IPS DF 6.9 (cell line): ENCODE measurements around the gene ANKLE1.

Experiments used
- DNase-seq: peaks from one replicate; pipeline ENCODE4 v3.0.0-alpha.2; 2013; ENCODE audit warnings: low read depth, low spot score
- H3K27ac ChIP-seq: one replicate; pipeline ENCODE4 v1.5.1; 2013; ENCODE audit warnings: low read length, control low read depth
- H3K27me3 ChIP-seq: 2 replicates; pipeline ENCODE4 v1.6.1; 2013; ENCODE audit warnings: mild to moderate bottlenecking, low read length; ENCODE audit not compliant: control insufficient read depth, insufficient read depth
- H3K36me3 ChIP-seq: 2 replicates; pipeline ENCODE4 v1.6.1; 2013; ENCODE audit warnings: low read length; ENCODE audit not compliant: control insufficient read depth, insufficient read depth
- H3K4me1 ChIP-seq: 2 replicates; pipeline ENCODE4 v1.6.1; 2013; ENCODE audit warnings: low read length; ENCODE audit not compliant: control insufficient read depth, insufficient read depth
- H3K4me3 ChIP-seq: 2 replicates; pipeline ENCODE4 v1.5.1; 2013; ENCODE audit warnings: mild to moderate bottlenecking, low read length
- H3K9me3 ChIP-seq: 2 replicates; pipeline ENCODE4 v1.6.1; 2013; ENCODE audit warnings: low read length, inconsistent platforms; ENCODE audit not compliant: control insufficient read depth, insufficient read depth
- WGBS: extraction: QIAGEN DNeasy Blood & Tissue Kit; methylation state at CpG from one replicate; pipeline ENCODE4 v1.1.7; 2013; ENCODE audit warnings: mixed read lengths, missing lambda C conversion rate; ENCODE audit not compliant: insufficient read length, insufficient coverage; 5-methylcytosine and 5-hydroxymethylcytosine counted together

ANKLE1 gene

DNA sequence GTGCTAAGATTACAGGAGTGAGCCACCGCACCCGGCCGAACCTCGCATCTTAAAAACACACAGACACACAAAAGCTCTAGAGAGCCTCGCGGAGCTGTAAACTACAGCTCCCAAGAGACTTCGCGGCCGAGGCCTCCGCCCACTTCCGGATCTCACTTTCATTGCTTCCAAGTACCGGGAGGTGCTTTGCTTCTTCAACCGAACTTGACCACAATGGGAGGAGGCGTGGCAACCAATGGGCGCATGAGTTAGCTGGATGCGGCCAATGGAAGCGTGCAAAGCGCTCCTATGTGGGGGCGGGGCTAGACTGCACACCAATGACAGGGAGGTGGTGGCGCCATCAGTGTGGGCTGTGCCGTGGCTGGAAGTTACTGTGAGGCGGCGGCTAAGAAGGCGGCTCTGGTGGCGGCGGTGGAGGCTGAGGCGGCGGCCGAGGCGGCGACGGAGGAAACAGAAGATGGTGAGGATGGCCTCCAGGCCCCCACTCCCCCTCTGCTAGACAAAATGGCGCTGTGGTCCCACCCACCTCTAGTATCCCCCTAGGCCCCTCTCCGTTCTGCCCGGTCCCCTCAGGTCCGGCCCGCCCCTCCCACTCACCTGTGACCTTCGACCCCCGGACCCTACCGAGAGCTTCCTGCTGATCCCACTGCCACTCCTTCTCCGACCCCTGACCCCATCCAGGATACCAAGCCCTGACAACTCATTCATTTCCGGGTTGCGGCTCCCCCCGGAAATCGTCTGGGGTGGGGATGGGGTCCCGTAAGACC is 27.7 kb downstream of the ANKLE1 start, which contains the start of gene DDA1:
Gene DDA1 (plus strand): TSS at position 366 of the 767 bp plus-strand sequence. CDS start 92 bp downstream, at position 458.
- peaks cover 4% of the 10 kb centered on the region for H3K4me1 ChIP-seq
- WGBS = no CpG with 5 or more reads among the region's 46 CpGs

GRCh38 chr19:17309965-17310461 is 28.3 kb downstream of the ANKLE1 start:
- Histone ChIP-seq H3K4me1 (peaks cover 4% of the 10 kb centered on the region), H3K9me3 (no peaks in the 10 kb centered on the region), H3K27me3 (no peaks in the 10 kb centered on the region), H3K36me3 (peaks cover 9% of the 10 kb centered on the region; the same call in 1 of the 2 replicates), H3K27ac (no peak overlapping the region), H3K4me3 (peak overlapping the region; percentile 83)
- WGBS = no CpG with 5 or more reads among the region's 23 CpGs
- DNase-seq = no peak

More for the DNA sequence above, 27.7 kb downstream of the ANKLE1 start, which contains the start of gene DDA1:
- DNase-seq = peak; percentile 100
- no peaks in the 10 kb centered on the region for H3K27me3 ChIP-seq
- no peak within 1 kb of the TSS for H3K27ac ChIP-seq
- H3K36me3 ChIP-seq = peaks cover 5% of the 10 kb centered on the region; the same call in 1 of the 2 replicates
- H3K9me3 ChIP-seq = no peaks in the 10 kb centered on the region
- peak within 1 kb of the TSS; percentile 83 for H3K4me3 ChIP-seq

DNA sequence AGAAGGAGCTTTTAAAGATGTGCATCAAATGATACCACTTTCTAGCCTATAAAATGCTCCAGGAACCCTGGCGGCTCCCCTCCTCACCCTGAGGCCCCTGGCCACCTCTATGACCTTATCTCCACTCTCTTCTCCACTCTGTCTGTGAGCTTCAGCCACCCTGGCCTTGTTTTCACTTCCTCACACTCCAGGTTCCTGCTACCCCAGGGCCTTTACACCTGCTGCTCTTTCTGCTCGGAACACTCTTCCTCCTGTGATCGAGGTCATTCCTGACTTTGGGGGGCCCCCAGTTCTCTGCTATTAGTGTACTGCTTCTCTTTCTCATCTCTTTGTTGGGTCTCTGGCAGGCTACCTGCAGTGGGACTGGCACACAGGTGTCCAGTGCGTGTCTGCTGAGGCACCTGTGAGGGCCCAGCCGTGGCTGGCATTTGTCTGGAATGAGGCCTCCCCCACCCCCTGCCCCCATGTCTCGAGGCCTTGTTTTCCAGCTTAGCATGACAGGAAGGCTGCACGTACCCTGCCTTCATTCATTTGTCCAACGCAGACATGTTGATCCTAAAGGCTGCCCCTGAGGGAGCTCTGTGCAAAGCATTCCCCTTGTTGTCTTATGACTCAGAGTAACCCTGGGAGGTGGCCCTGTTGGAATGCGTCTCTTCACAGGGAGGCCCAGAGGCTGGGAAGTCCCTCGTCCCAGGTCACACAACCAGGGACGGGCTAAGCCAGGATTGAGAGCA is 29.9 kb downstream of the ANKLE1 start:
- H3K4me3 ChIP-seq = no peak overlapping the region
- peaks cover 2% of the 10 kb centered on the region for H3K4me1 ChIP-seq
- no CpG with 5 or more reads among the region's 11 CpGs for WGBS
- H3K27ac ChIP-seq = no peak overlapping the region
- H3K27me3 ChIP-seq = no peaks in the 10 kb centered on the region
- no peaks in the 10 kb centered on the region for H3K9me3 ChIP-seq
- H3K36me3 ChIP-seq = peaks cover 17% of the 10 kb centered on the region
- no peak for DNase-seq

- no CpG with 5 or more reads among the region's 20 CpGs for WGBS
- Histone ChIP-seq H3K27ac (no peak overlapping the region), H3K27me3 (no peaks in the 10 kb centered on the region), H3K4me1 (peaks cover 2% of the 10 kb centered on the region), H3K4me3 (no peak overlapping the region), H3K9me3 (no peaks in the 10 kb centered on the region), H3K36me3 (peaks cover 17% of the 10 kb centered on the region)
- DNase-seq = no peak
Observed at GRCh38 chr19:17312189-17313113, 30.8 kb downstream of the ANKLE1 start.

DNA sequence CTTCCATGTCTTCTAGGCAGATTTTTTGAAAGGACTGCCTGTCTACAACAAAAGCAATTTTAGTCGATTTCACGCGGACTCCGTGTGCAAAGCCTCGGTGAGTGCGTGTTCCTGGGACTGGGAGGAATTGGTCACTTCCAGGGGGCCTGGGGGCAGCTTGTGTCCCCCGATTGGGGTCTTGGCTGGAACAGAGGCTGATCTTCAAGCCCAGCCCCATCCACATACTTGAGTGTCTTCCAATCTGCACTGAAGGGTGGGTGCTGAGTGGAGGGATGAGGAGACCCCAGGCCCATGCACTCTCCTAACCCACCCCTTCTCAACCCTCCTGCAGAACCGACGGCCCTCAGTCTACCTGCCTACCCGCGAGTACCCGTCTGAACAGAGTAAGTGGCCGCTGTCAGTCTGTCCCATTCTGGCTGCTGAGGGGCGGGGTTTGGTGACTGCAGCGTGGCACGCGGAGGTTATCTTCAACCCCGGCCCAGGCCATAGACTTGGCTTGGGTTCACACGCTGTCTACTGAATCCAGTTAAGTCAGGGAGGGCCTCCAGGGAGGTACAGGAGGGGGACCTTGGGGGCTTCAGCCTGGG is 32.4 kb downstream of the ANKLE1 start:
- no peaks in the 10 kb centered on the region for H3K9me3 ChIP-seq
- no CpG with 5 or more reads among the region's 19 CpGs for WGBS
- H3K36me3 ChIP-seq = peaks cover 20% of the 10 kb centered on the region

DNA sequence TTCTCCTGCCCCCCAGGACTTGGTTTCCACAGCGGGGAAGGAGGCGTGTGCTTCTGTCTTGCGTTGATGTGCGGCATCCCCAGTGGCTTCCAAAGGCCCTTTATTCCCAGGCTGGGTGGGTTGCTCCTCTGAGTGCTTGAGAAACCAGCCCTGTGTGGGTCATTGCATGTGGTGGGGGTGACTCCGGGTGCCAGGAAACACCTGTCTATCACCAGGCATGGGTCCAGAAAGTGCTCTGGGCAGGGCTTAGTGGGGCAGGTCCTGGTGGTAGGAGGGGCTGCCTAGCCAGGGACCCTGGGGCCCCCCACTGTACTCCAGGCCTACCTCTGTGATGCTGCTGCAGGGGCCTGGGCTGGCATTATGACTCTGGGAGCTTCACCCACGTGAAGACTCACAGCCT is 37.3 kb downstream of the ANKLE1 start:
- no peaks in the 10 kb centered on the region for H3K27me3 ChIP-seq
- H3K4me1 ChIP-seq = no peaks in the 10 kb centered on the region
- no peaks in the 10 kb centered on the region for H3K9me3 ChIP-seq
- DNase-seq = no peak
- H3K27ac ChIP-seq = no peak overlapping the region
- peaks cover 31% of the 10 kb centered on the region for H3K36me3 ChIP-seq
- WGBS = no CpG with 5 or more reads among the region's 6 CpGs
- H3K4me3 ChIP-seq = no peak overlapping the region

More for the DNA sequence above, 32.4 kb downstream of the ANKLE1 start:
- no peak overlapping the region for H3K4me3 ChIP-seq
- DNase-seq = no peak
- H3K27me3 ChIP-seq = no peaks in the 10 kb centered on the region
- H3K27ac ChIP-seq = no peak overlapping the region
- H3K4me1 ChIP-seq = peaks cover 2% of the 10 kb centered on the region

GRCh38 chr19:17319473-17320238 is 38.0 kb downstream of the ANKLE1 start:
- DNase-seq = no peak
- no CpG with 5 or more reads among the region's 40 CpGs for WGBS
- Histone ChIP-seq H3K27ac (no peak overlapping the region), H3K4me3 (no peak overlapping the region), H3K36me3 (peaks cover 25% of the 10 kb centered on the region), H3K9me3 (no peaks in the 10 kb centered on the region), H3K4me1 (no peaks in the 10 kb centered on the region), H3K27me3 (no peaks in the 10 kb centered on the region)

DNA sequence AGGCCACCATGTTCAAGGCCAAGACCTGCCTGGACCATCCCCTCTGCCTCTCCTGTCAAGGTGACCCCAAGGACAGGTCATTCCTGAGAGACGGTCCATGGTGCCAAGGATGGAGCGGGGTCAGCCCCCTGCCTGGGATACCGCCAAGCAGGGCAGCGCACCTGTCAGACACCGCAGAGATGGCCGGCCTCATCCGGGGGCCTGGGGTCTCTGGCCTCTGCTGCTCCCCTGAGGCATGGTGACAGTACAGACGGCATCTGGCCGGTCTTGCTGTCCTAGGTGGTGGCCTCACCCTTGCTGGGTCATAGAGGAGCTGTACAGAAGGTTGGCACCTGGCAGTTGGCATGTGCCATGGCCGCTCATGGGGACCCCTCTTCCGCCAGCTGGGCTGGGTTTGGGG is 38.7 kb downstream of the ANKLE1 start:
- Histone ChIP-seq H3K9me3 (no peaks in the 10 kb centered on the region), H3K4me3 (no peak overlapping the region), H3K27me3 (no peaks in the 10 kb centered on the region), H3K36me3 (peaks cover 26% of the 10 kb centered on the region), H3K27ac (no peak overlapping the region), H3K4me1 (no peaks in the 10 kb centered on the region)
- no peak for DNase-seq
- no CpG with 5 or more reads among the region's 11 CpGs for WGBS
